ENCODE results near the gene CIAO2A.
A peak's percentile ranks its signal among the peaks of the same experiment; 100 is the strongest.
"Not testable (repeated sequence)": the region's sequence is repeated elsewhere in the genome, so short reads cannot be mapped to it uniquely, and the experiment has no call there.

CIAO2A gene, protein sequence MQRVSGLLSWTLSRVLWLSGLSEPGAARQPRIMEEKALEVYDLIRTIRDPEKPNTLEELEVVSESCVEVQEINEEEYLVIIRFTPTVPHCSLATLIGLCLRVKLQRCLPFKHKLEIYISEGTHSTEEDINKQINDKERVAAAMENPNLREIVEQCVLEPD

DNA sequence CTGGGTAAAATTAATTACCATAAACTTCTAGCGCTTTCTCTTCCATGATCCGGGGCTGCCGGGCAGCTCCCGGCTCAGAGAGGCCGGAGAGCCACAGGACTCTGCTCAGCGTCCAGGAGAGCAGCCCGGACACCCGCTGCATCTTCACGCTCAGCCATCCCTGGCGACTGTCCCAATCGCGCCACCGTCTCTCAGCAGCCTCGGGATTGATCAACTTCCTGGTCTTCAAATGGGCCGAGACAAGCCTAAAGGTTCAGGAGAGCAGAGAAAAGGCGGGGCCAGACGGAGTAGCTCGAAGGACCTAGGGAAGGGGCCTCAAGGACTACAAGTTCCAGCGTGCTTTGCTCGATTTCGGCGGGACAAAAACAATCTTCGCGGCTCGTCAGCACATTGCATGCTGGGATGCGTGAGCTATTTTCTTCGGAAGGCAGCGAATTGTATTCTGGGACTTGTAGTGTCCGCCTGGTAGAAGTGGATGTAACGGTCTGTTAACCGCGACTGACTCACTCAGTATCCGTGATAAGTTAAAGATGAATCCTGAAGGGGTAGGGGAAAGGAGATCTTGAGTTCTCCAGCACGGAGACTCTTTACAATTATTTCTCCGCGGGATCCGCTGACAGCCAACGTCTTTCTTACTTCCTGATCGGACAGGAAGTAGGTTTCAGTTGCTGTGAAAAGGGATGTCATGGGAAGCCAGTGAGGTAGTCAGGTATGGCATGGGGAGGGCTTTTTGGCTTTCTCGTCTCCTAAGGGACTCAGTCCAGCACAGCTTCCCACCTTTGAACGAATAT, at the start of gene CIAO2A:
TSS of gene CIAO2A (minus strand) at position 212 of the 791 bp plus-strand sequence. CDS start at position 142, 70 bp downstream.
- peak; percentile 90 to 99 (median 97) for DNase-seq
- intact Hi-C loops (cut with DNase I): no loop called here

DNA sequence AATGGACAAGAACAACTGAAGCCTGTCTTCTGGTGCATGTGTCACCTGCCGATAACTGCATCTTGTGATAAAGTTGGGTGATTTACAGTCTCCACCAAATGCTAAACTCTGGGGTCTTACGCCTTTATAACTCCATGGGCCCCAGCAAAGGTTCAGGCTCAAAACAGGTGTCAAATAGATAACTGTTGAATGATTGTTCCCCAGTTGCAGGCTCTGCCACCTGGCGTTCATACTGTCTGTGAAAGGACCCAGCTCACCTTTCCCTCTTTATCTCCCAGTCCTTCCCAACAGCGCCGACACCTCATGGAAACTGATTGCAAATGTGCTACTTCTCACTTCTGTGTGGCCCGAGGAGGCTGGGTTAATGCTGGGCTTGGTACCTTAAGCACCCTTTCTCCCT, 49.6 kb upstream of the CIAO2A start:
- peak in 2 of 42 donors; percentile 30 to 42 for DNase-seq

DNA sequence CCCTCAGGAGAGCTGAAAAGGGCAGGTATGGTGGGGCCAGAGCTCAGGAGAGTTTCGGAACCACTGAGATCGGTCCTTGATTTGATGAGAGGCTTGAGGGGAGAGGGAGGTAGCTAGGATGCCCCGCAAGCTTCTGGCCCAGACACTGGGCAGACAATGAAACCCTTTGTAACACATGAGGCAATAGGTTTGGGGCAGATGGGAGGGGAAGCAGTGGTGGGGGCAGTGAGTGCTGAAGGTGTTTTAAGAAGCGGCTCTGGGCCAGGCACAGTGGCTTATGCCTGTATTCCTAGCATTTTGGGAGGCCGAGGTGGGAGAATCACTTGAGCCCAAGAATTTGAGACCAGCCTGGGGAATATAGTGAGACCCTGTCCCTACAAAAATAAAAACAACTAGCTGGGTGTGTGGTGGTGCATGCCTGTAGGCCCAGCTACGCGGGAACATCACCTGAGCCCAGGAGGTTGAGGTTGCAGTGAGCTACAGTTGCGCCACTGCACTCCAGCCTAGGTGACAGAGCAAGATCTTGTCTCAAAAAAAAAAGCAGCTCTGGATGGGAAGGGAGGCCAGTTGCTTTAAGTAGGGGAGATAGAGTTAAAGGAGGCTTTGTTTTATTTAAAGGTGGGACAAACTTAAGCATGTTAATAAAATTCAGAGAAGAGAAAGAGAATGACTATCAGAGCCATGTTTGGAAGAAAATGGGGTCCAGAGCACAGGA, 48.3 kb upstream of the CIAO2A start:
- peak in 9 of 42 donors; percentile 22 to 77 (median 57) for DNase-seq
- intact Hi-C loops (cut with DNase I): no loop called here

More for the DNA sequence above, 49.6 kb upstream of the CIAO2A start:
- intact Hi-C loops (cut with DNase I): no loop called here

DNA sequence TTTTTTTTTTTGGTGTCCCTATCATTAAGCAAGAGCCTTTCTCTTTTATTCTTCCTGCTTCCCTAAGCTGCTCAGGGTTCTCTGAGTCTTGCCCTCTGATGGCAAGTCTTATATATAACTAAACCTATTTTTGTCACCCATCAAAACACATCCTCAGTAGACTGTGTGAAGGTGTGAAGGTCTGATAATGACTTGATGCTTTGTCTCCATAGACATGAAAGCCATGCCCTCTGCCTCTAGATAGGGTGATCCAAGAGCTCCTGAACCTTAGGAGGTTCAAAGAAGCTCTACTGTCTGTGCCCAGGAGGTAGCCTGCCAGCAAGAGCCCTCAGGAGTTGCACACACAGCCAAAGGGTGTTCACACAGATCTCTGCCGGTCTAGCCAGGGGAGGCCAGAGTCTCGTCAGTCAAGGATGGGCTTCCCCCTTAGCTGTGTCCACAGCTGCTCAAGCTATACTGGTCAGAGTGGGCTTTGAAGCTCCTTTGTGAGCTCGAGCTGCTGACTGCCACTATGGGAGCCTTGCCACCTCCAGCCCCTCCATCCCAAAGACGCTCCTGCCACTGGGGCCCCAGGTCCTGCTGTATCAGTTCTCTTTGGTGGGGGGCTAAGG, 44.8 kb upstream of the CIAO2A start:
- intact Hi-C loops (cut with DNase I): no loop called here
- DNase-seq: peak in 2 of 42 donors; percentile 39 to 40

DNA sequence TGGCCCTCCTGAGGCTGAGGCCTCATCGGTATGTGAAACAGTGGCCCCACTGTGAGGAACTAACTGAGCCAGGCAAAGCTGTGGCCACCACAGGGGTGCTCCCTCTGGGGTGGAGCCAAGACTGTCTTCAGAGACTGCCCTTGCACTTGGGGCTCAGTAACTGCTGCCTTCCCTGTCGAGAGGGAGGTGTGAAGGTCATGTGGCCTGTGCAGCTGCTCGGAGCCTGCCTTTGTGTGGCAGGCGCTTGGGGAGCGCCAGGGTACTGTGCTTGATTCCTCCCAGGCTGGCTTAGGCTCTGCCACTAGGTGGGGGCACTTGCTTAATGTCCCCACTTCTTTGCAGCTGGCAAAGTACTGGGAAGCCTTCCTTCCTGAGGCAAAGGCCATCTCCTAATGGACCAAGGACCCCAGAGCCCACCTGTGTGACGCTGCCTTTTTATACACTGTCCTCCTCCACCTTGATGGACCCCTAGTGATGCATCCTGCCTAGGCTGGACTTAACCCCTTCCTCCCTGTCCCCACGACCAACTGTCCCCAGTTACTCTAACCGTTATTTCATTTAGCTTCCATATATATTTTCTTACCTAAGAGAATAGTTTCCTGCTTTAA, 43.7 kb upstream of the CIAO2A start:
- DNase-seq: peak in 37 of 42 donors; percentile 29 to 85 (median 61)
- intact Hi-C loops (cut with DNase I): no loop called here

DNA sequence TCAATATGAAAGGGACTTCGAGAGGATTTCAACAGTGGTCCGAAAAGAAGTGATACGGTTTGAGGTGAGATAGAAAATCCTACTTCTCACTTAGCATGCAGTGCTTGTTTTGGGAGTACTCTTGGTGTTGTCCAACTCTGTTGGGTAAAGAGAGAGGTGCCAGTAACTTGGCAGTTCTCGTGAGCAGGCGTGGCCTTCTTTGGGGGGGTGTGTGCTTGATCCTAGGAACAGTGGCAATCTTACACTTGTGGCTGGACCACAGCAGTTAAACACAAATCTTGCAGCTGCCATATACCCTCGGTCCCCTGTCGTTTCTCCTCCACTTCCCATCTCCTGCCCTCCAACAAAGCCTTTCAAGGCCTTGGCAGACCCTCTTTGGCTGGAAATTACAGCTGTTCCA, 42.7 kb upstream of the CIAO2A start:
- DNase-seq: peak in 2 of 42 donors; percentile 3 to 39

DNA sequence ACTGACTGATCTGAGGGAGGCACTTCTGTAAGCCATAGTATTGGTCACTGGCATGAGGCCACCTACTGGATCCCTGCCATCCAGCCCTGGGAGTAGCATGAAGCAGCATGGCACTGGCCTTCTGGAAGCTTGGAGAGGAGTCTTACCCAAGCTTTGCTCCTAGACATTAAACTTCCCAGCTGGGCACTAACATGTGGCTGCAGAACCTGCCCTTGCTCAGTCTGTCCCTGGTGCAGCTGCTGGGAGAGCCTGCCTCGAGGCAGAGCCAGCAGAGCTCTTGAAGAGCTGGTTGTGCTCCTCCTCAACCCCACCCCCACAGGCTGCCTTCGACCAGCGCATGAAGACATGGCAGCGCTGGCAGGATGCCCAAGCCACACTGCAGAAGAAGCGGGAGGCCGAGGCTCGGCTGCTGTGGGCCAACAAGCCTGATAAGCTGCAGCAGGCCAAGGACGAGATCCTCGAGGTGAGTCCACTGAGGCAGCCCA, 40.7 kb upstream of the CIAO2A start:
- intact Hi-C loops (cut with DNase I): no loop called here
- DNase-seq: peak; percentile 61 to 92 (median 80)

More for the DNA sequence above, 42.7 kb upstream of the CIAO2A start:
- intact Hi-C loops (cut with DNase I): no loop called here

DNA sequence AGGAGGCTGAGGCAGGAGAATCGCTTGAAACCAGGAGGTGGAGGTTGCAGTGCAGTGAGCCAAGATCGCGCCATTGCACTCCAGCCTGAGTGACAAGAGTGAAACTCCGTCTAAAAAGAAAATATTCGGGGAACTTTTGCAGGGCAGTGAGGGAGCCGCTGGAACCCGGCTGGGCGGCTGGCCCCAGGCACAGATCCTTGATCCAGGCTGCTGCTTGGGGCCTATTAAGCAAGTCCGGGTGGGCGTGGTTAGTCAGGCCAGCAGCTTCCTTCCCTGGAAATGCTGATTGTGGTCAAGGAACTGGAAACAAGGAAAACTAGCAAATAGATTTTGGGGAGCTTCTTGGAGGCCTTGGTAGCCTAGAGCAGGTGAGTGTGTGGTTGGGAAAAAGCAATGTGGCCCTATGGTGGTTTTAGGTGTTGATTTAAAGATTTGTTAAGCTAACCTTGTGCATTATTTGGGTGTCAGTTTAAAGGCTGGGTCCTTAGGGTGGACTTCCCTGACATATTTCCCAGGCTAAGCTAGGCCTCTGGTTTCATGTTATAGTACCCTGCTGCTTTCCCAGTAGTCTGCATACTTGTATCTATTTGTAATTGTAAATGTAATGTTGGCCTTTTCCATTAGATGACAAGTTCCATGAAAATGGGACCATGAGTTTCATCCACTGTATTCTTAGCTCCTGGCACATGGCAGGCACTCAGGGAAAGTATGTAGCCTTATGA, 40.1 kb upstream of the CIAO2A start:
- intact Hi-C loops (cut with DNase I): no loop called here
- DNase-seq: peak in 2 of 42 donors; percentile 30 to 42

DNA sequence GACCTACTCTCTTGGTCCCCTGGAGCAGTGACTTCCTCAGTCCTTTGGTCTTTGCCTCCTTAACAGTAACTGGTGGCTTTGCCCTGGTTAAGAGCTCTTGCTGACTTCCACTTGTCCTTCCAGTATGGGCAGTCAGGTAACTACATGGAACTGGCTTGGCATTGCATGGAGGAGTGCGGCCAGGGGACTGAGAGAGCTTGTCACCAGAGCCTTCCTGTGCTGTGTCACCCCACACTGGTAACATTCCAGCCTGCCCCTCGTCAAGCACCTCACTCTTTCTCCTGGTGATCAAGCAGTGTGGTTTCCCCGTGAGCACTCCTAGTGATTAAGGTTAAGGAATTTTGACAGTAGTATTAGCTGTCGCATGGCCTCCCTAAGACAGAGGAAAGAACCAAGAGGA, 38.6 kb upstream of the CIAO2A start:
- DNase-seq: peak in 2 of 42 donors; percentile 31 to 39
- intact Hi-C loops (cut with DNase I): no loop called here

DNA sequence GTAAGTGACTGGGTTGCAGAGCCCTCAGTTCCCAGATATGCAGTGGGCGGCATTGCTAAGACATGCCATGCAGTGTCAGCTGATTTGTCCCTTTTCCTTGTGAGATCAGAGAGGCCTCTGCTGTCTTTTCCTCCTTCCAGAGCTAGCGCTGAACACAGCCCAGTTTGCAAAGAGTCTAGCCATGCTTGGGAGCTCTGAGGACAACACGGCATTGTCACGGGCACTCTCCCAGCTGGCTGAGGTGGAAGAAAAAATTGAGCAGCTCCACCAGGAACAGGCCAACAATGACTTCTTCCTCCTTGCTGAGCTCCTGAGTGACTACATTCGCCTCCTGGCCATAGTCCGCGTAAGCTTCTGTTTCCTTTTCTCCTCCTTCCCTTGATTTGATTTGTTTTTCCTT, 37.9 kb upstream of the CIAO2A start:
- intact Hi-C loops (cut with DNase I): no loop called here
- DNase-seq: peak in 18 of 42 donors; percentile 36 to 78 (median 52)

DNA sequence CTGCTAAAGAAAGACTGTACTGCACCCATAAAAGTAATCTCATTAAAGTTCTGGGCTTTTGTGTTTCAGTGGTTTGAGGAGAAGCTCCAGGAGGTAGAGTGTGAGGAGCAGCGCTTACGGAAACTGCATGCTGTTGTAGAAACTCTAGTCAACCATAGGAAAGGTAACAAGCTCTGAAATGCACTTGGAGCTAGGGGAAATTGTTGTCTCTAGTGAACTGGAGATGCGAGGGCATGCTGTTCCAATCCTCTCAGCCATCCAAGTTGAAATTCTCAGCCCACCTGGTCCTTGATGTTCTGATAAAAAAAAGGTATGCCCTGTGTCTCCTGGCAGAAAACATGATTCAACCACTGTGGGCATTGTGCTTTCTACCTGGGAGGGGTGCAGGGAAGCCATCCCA, 36.5 kb upstream of the CIAO2A start:
- DNase-seq: peak in 1 of 42 donors; percentile 13
- intact Hi-C loops (cut with DNase I): no loop called here

DNA sequence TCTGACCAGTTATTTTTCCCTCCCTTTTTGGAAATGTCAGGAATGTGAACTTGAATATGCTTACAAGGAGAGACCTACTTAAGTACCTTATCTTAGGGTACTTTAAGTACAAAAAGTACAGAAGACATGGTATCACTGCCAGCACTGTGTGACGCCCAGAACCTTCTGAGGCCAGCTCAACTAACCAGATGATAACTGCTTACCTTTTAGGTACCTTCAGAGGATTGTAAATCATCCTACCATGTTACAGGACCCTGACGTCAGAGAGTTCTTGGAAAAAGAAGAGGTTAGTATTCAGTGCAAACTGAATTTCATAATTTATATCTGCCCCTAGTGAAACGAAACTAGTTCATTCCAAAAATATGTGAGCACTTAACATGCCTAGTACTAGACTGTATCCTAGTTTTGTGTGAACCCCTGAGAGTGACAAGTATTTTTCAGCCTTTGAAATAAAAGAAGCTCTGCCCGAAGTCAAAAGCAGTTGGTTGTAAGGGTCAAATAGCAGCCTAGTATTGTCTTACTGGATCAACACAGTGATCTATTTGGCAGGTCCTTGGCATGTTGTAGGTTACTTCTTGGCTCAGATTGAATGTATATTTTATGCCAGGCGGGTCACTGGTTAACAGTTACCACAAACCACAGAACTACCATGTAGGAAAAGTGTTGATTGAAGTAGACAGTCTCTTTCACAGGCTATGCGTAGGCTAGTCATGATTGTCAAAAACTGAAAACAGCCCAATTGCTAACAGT, 34.1 kb upstream of the CIAO2A start:
- peak in 2 of 42 donors; percentile 19 to 22 for DNase-seq
- intact Hi-C loops (cut with DNase I): no loop called here

DNA sequence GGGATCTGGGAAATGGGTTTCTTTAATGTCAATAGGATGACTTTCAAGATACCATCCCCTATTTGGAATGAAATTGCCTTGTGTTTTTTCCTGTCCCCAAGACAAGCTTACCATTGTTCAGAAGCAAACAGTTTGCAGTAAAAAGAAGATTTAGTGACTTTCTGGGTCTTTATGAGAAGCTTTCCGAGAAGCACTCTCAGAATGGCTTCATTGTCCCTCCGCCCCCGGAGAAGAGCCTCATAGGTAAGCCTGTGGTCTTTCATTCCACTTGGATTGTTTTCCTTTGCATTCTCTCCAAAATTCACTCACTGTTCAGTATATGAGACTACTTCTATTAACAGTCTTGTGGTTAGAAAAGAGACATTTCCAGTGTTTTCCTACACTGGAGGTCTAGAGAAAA, 32.3 kb upstream of the CIAO2A start:
- intact Hi-C loops (cut with DNase I): no loop called here

DNA sequence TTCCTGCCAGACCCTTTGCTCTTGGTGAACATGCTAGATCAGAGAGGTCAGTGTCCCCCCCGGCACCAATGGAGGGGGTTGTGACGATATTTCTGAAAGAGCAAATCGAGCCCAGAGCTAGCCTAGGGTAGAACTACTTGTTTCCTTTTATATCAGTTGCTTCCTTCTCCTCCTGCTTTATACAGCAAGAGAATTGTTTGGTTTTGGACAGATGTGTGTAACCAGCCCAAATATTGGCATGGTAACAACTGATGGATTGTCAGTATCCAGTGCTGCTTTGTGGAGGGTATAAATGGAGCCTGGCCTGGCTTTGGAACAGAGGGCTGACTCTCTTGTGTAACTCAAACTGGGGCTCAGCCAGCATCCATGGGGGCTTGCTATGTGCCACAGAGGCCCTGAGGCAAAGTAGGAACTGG, 29.3 kb upstream of the CIAO2A start:
- intact Hi-C loops (cut with DNase I): no loop called here
- peak; percentile 52 to 95 (median 86) for DNase-seq

More for the DNA sequence above, 32.3 kb upstream of the CIAO2A start:
- peak in 1 of 42 donors; percentile 38 for DNase-seq

DNA sequence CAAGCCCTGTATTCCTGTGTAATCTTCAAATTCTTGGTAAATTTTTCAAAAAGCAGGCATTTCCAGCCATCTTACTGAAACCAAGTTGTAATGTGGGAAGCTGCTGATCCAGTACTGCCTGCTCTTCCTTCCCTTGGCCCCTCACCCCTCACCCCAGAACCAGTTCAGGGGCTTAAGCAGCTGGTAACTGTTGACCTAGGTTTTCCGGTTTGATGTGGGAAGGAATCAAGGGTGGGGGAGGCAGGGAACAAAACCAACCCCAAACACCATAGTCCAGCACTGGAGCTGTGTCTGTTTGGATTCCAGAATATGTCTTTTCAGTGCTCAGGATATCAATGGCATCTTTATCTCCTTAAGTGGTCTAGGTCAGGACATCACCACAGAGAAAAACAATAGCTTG, 28.8 kb upstream of the CIAO2A start:
- intact Hi-C loops (cut with DNase I): no loop called here
- DNase-seq: peak in 8 of 42 donors; percentile 18 to 66 (median 32)

DNA sequence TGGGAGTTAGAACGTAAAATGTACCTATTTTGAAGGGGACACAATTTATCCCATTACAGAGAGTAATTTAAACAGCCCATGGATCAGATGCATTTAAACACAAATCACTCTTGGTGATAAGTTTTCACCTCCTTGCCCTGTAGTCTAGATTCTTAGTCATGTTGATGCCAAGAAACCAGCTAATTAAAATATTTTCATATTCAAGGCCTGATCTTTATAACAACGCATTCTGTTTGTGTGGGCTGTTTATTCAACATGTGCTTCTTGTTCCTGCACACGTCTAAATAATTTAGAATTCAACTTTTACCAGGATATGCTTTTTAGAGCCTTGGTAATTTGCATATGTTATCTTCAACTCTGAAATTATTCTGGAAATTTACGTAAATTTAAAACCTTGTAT, 28.0 kb upstream of the CIAO2A start:
- intact Hi-C loops (cut with DNase I): no loop called here
- no peak for DNase-seq

DNA sequence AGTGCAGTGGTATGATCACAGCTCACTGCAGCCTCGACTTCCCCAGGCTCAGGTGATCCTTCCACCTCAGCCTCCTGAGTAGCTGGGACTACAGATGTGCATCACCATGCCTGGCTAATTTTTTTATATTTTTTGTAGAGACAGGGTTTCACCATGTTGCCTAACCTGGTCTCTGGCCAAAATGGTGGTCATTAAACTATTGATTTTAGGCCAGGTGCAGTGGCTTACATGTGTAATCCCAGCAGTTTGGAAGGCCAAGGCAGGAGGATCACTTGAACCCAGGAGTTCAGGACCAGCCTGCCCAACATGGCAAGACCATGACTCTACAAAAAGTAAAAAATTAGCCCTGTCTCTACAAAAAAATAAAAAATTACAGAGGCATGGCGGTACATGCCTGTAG, 26.7 kb upstream of the CIAO2A start:
- DNase-seq; intact Hi-C loops (cut with DNase I): not testable (repeated sequence)
